Upper lobe of right lung (tissue), 1 donor: ENCODE results near the gene CCNY. TPM values are rescaled to one million over a fixed set of nuclear protein-coding genes. Genes with fewer than 3 reads are reported as not detected.

Experiments
- ATAC-seq: fragments of 200-7000 bp; cut with Tn5 transposase; one replicate; pipeline ENCODE4 v1.9.1; 2020; ENCODE audit warnings: mild to moderate bottlenecking, moderate library complexity
- DNase-seq: peaks from one replicate; pipeline ENCODE4 v3.0.0-alpha.2; 2020
- H3K27ac ChIP-seq: fragments of 200-600 bp; one replicate; pipeline ENCODE4 v1.8.0; 2022
- H3K27me3 ChIP-seq: fragments of 200-600 bp; one replicate; pipeline ENCODE4 v1.8.0; 2022; ENCODE audit warnings: mild to moderate bottlenecking
- H3K36me3 ChIP-seq: fragments of 200-600 bp; one replicate; pipeline ENCODE4 v1.8.0; 2022
- H3K4me1 ChIP-seq: fragments of 200-600 bp; one replicate; pipeline ENCODE4 v1.8.0; 2022
- H3K4me3 ChIP-seq: fragments of 200-600 bp; one replicate; pipeline ENCODE4 v1.8.0; 2022; ENCODE audit warnings: mild to moderate bottlenecking
- H3K9me3 ChIP-seq: fragments of 200-600 bp; one replicate; pipeline ENCODE4 v1.8.0; 2022
- intact Hi-C: fragments of 100-400 bp; cut with DNase I; formaldehyde crosslinking; loops from one replicate; pipeline ENCODE4 v1.11.0; 2022
- total RNA-seq: library from RNA; stranded (reverse); fragmentation: NEBNext Ultra II Directional; extraction: Animal tissue kit (Norgen Biotek cat#: 25700); gene quantifications from one replicate; pipeline ENCODE4 v1.2.1, GENCODE V29; 2021
- TF ChIP-seq, protein P1 (sequence below): fragments of 200-600 bp; IDR thresholded peaks from one replicate; pipeline ENCODE4 v1.8.0; 2022; ENCODE audit warnings: antibody characterized with exemption
- donor health status: DM: no; HTN: yes; CAD: no; lungs with severe emphysema.

Gene CCNY
- total RNA-seq, 1 donor from 2014 or later, result 85.4 TPM

DNA sequence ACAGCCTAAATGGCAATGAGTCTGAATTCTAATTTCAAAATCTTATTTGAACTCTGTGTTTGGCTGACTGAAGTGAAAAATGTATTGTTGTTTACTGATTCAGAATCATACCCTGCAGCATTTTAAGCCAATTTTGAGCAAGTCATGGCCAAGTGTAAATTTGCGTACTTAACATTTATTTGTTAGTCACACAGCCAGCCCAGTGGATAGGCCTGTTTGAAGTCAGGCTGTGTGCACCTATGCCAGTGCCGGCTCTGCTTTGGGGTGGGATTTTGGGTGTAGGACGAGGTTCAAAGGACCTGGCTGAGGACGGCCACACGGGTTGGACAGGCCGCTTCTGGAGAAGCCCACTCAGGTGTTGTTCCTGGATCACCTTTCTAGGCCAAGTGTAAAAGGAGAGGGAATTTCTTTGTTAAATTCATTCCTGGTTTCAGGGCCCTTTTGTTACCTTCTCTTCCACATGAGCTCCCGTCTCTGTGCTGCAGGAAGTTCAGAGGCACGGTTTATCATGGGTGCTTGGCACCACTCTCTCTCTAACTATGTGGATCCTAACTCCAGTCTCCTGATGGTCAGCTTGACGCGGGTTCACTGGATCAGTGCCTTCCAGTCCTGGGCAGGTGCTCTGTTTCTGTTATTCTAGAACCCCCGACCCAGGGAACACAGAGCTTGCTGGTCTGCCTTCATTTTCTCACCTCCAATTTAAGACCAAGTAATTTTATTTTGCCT, 84.7 kb downstream of the CCNY start:
- Histone ChIP-seq H3K4me1 (peaks cover 45% of the 10 kb centered on the region), H3K4me3 (no peak overlapping the region), H3K9me3 (no peaks in the 10 kb centered on the region), H3K36me3 (no peaks in the 10 kb centered on the region), H3K27me3 (no peaks in the 10 kb centered on the region), H3K27ac (peak overlapping the region; percentile 60)
- intact Hi-C loops, result no loop called here
- TF ChIP-seq, protein P1, sequence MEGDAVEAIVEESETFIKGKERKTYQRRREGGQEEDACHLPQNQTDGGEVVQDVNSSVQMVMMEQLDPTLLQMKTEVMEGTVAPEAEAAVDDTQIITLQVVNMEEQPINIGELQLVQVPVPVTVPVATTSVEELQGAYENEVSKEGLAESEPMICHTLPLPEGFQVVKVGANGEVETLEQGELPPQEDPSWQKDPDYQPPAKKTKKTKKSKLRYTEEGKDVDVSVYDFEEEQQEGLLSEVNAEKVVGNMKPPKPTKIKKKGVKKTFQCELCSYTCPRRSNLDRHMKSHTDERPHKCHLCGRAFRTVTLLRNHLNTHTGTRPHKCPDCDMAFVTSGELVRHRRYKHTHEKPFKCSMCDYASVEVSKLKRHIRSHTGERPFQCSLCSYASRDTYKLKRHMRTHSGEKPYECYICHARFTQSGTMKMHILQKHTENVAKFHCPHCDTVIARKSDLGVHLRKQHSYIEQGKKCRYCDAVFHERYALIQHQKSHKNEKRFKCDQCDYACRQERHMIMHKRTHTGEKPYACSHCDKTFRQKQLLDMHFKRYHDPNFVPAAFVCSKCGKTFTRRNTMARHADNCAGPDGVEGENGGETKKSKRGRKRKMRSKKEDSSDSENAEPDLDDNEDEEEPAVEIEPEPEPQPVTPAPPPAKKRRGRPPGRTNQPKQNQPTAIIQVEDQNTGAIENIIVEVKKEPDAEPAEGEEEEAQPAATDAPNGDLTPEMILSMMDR, result no peak
- DNase-seq (no peak), ATAC-seq (no peak)

GRCh38 chr10:35421553-35422178, 85.4 kb downstream of the CCNY start:
- Histone ChIP-seq H3K4me3 (no peak overlapping the region), H3K27me3 (no peaks in the 10 kb centered on the region), H3K27ac (peak overlapping the region; percentile 60), H3K36me3 (no peaks in the 10 kb centered on the region), H3K4me1 (peaks cover 45% of the 10 kb centered on the region), H3K9me3 (no peaks in the 10 kb centered on the region)
- ATAC-seq (no peak), DNase-seq (no peak)
- TF ChIP-seq, protein P1, result no peak
- intact Hi-C loops, result no loop called here

- Histone ChIP-seq H3K4me1 (peaks cover 41% of the 10 kb centered on the region), H3K4me3 (no peak overlapping the region), H3K27me3 (no peaks in the 10 kb centered on the region), H3K27ac (peak overlapping the region; percentile 60), H3K9me3 (no peaks in the 10 kb centered on the region), H3K36me3 (no peaks in the 10 kb centered on the region)
- no peak for ATAC-seq
- no peak for DNase-seq
- TF ChIP-seq, protein P1, result no peak
- intact Hi-C loops, result no loop called here
These were observed 85.9 kb downstream of the CCNY start for GRCh38 chr10:35422228-35422627.

DNA sequence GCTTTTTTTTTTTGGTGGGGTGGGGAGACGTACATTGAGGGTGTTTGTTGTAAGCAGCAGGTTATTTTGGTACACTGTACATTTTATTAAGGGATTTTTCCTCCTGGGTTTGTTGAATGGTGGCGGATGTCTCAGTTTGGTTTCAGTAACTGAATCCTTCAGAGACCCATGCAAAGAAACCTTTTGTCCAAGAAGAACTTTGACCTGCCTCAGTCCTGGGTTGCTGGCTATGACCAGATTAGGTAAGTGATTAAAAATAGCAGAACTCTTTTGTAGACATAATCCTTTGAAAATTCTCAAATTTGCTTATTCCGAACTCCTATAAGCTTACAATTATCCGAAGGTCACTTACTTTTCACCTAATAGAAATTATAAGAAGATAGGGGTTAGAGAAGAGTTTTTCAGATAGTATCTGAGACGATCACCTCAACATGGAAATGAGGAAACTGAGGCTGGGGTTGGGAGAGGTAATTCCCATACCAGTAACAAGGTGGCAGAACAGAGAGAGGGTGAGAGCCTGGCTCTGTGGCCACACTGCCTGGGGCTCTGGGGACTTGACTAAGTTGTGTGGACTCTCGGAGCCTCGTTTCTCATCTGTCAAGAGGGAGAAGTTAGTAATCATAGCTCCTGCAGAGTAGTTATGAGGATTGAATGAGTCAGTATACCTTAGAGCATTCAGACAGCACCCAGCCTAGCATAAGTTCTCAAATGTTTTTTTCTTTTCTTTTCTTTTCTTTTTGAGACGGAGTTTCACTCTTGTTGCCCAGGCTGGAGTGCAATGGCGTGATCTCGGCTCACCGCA, 87.4 kb downstream of the CCNY start:
- ATAC-seq, result no peak
- Histone ChIP-seq H3K4me1 (peaks cover 36% of the 10 kb centered on the region), H3K36me3 (no peaks in the 10 kb centered on the region), H3K27ac (no peak overlapping the region), H3K9me3 (no peaks in the 10 kb centered on the region), H3K27me3 (no peaks in the 10 kb centered on the region), H3K4me3 (no peak overlapping the region)
- DNase-seq, result no peak
- intact Hi-C loops, result no loop called here
- TF ChIP-seq, protein P1, result no peak

DNA sequence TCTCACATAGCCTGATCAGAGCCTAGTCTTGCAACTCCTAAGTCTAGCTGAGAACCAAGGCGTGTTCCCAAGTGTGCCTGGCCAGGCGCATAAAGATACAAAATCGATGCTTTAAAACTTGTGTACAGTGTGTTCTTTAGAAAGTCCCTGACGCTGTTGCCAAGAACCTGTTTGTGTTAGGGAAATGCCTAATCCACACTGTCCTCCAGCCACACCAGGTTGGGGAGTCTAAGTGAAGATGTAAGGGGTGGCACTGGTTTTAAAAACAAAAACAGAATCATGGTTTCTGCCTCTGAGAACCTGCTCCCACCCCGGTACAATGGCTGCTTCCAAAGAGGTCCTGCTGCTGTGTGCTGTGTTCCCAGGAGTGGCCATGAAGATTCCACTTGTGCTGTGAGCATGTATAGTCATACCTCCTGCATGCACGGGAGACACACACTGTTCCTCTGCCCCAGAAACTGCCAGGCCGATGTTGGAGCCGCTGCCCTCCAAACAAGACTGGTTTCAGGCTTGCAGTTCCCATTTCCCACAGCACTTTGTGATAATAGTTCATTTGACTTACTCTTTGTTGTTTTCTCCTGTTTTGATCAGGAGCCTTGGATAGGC, 88.5 kb downstream of the CCNY start:
- Histone ChIP-seq H3K36me3 (no peaks in the 10 kb centered on the region), H3K27ac (no peak overlapping the region), H3K27me3 (no peaks in the 10 kb centered on the region), H3K4me3 (no peak overlapping the region), H3K9me3 (no peaks in the 10 kb centered on the region), H3K4me1 (peaks cover 34% of the 10 kb centered on the region)
- DNase-seq (no peak), ATAC-seq (peak; percentile 45)
- intact Hi-C loops, result no loop called here
- TF ChIP-seq, protein P1, result no peak
